Smooth muscle cell (in vitro differentiated cells): ENCODE measurements around the gene MMP28. TPM values are rescaled to one million over a fixed set of nuclear protein-coding genes. Genes with fewer than 3 reads are reported as not detected.

Experiments used
- DNase-seq: peaks from one replicate; lab custom pipeline; 2025; ENCODE audit not compliant: unreplicated experiment; lab: John Stamatoyannopoulos, UW
- H2AFZ ChIP-seq: fragments of 200-600 bp; sonication (generic); 2 replicates; pipeline ENCODE4 v1.6.0; 2016; ENCODE audit warnings: antibody characterized with exemption, low read depth, mild to moderate bottlenecking
- H3F3A ChIP-seq: fragments of 200-600 bp; sonication (generic); 2 replicates; pipeline ENCODE4 v1.6.0; 2017; ENCODE audit warnings: antibody characterized with exemption, low read depth
- H3K27ac ChIP-seq: fragments of 200-600 bp; sonication (generic); 2 replicates; pipeline ENCODE4 v1.5.1; 2016; ENCODE audit warnings: low read depth, mild to moderate bottlenecking
- H3K27me3 ChIP-seq: fragments of 200-600 bp; sonication (generic); 2 replicates; pipeline ENCODE4 v1.6.1; 2016; ENCODE audit warnings: low read depth, mild to moderate bottlenecking
- H3K36me3 ChIP-seq: fragments of 200-600 bp; sonication (generic); 2 replicates; pipeline ENCODE4 v1.5.1; 2016; ENCODE audit warnings: low read depth
- H3K4me1 ChIP-seq: fragments of 200-600 bp; sonication (generic); 2 replicates; pipeline ENCODE4 v1.5.1; 2016; ENCODE audit warnings: low read depth
- H3K4me2 ChIP-seq: fragments of 200-600 bp; sonication (generic); 2 replicates; pipeline ENCODE4 v1.6.0; 2016; ENCODE audit warnings: mild to moderate bottlenecking
- H3K4me3 ChIP-seq: fragments of 200-600 bp; sonication (generic); 2 replicates; pipeline ENCODE4 v1.5.1; 2016; ENCODE audit warnings: mild to moderate bottlenecking
- H3K79me2 ChIP-seq: fragments of 200-600 bp; sonication (generic); 2 replicates; pipeline ENCODE4 v1.6.0; 2016; ENCODE audit warnings: low read depth, mild to moderate bottlenecking
- H3K9ac ChIP-seq: fragments of 200-600 bp; sonication (generic); 2 replicates; pipeline ENCODE4 v1.6.0; 2016; ENCODE audit warnings: low read depth
- H3K9me3 ChIP-seq: fragments of 200-600 bp; sonication (generic); replicated peaks from 2 replicates; pipeline ENCODE4 v1.5.1; 2016; ENCODE audit warnings: low read depth
- H4K20me1 ChIP-seq: fragments of 200-600 bp; sonication (generic); 2 replicates; pipeline ENCODE4 v1.6.0; 2016; ENCODE audit warnings: low read depth
- WGBS: methylation state at CpG from one replicate; pipeline ENCODE4 v1.1.7; 2016; ENCODE audit warnings: low lambda C conversion rate; 5-methylcytosine and 5-hydroxymethylcytosine counted together
- polyA plus RNA-seq: library from polyadenylated mRNA; unstranded; fragments of >200 nt; fragmentation: Nextera tagmentation; extraction: Ambion mirVana; gene quantifications from 2 replicates; pipeline ENCODE4 v1.2.1, GENCODE V29; 2016
- total RNA-seq: library from RNA; depleted of rRNA; stranded (reverse); fragments of >200 nt; gene quantifications from 2 replicates; pipeline ENCODE4 v1.2.3, GENCODE V29; 2014
- TF ChIP-seq, protein P1 (sequence below): fragments of 200-600 bp; sonication (generic); IDR thresholded peaks from 2 replicates; pipeline ENCODE4 v1.5.1; 2017; ENCODE audit warnings: borderline replicate concordance, mild to moderate bottlenecking, antibody characterized with exemption; ENCODE audit not compliant: insufficient read depth, poor library complexity, severe bottlenecking

MMP28 gene
- total and polyA plus RNA-seq, 2 experiments from 2014 or later: 50.0 to 51.4 TPM

DNA sequence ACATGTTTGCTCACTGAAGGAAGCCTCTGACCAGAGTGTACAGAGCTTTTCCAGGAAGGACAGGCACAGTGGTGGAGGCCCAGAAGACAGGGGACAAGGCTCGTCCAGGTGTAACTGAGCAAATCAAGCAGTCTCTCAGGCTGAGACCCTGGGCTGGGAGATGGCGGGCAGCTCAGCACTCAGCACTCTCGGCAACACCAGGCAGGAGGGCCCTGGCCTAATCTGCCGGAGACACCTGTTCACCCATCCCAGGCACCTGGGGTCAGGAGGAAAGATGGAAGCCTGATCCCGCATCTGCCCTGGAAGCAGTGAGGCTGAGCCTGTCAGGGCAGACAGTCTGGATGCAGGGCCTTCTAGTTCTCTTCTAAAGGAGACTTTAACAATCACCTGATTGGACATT is 59.2 kb downstream of the MMP28 start:
- Histone ChIP-seq H3K4me1 (peaks cover 1% of the 10 kb centered on the region), H3K4me2 (no peak overlapping the region), H3K27me3 (peaks cover 6% of the 10 kb centered on the region), H2AFZ (no peak overlapping the region), H3K4me3 (no peak overlapping the region), H3K9ac (no peak overlapping the region), H3K27ac (no peak overlapping the region), H3K79me2 (no peaks in the 10 kb centered on the region), H3K9me3 (no peaks in the 10 kb centered on the region), H3K36me3 (no peaks in the 10 kb centered on the region), H3F3A (no peaks in the 10 kb centered on the region), H4K20me1 (no peaks in the 10 kb centered on the region)
- no peak for DNase-seq
- TF ChIP-seq, protein P1, sequence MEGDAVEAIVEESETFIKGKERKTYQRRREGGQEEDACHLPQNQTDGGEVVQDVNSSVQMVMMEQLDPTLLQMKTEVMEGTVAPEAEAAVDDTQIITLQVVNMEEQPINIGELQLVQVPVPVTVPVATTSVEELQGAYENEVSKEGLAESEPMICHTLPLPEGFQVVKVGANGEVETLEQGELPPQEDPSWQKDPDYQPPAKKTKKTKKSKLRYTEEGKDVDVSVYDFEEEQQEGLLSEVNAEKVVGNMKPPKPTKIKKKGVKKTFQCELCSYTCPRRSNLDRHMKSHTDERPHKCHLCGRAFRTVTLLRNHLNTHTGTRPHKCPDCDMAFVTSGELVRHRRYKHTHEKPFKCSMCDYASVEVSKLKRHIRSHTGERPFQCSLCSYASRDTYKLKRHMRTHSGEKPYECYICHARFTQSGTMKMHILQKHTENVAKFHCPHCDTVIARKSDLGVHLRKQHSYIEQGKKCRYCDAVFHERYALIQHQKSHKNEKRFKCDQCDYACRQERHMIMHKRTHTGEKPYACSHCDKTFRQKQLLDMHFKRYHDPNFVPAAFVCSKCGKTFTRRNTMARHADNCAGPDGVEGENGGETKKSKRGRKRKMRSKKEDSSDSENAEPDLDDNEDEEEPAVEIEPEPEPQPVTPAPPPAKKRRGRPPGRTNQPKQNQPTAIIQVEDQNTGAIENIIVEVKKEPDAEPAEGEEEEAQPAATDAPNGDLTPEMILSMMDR: no peak
- WGBS: 98% methylated on average over 5 of the region's 5 CpGs

DNA sequence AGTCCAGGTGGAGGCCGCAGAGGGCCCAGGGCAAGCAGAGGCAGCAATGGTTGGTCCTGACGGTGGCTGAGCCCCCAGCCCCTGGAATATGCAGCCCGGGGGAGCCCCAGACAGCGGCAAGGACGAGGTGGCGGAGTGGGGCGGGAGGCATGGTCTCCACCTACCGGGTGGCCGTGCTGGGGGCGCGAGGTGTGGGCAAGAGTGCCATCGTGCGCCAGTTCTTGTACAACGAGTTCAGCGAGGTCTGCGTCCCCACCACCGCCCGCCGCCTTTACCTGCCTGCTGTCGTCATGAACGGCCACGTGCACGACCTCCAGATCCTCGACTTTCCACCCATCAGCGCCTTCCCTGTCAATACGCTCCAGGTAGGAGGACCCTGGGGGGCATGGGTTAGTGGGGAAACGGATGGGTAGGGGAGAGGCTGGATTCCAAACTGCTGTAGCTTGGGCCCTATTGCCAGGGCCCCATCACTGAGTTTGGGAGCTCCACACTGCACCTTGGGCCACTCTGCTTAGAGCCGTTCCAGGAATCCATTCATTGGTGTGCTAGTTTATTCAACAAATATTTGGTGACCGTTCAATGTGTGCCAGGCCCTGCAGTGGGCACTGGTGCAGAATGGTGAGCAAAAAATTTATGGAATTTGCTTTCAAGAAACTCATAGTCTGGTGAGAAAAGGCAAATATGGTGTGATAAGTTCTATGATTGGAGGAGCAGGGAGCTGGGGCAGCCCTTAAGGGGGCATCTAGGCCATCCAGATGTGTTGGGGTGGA is 60.2 kb downstream of the MMP28 start:
- Histone ChIP-seq H3K36me3 (no peaks in the 10 kb centered on the region), H3K27me3 (no peaks in the 10 kb centered on the region), H3K79me2 (no peaks in the 10 kb centered on the region), H3K4me2 (no peak overlapping the region), H3K9ac (no peak overlapping the region), H2AFZ (no peak overlapping the region), H3K9me3 (no peaks in the 10 kb centered on the region), H3K4me3 (no peak overlapping the region), H3F3A (no peaks in the 10 kb centered on the region), H3K4me1 (peaks cover 8% of the 10 kb centered on the region), H3K27ac (no peak overlapping the region), H4K20me1 (no peaks in the 10 kb centered on the region)
- no peak for DNase-seq
- TF ChIP-seq, protein P1: no peak
- WGBS: 96% methylated on average over 29 of the region's 29 CpGs

DNA sequence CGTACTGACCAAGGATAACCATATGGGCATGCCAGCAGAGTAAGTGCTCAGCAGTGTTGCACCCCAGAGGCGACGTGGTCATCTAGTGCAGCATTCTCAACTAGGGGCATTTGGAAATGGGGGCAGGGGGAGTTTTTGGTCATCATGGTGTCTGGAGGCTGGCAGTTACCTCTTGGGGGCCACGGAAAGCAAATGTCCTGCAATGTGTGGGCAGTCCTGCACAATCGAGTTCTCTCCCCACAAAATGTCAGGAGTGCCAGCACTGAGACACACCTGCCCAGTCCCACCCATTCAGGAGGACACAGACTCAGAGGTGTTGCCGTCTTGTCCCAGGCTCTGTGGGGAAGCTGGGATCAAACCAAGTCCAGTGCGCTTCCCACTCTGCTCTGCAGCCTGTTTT is 61.0 kb downstream of the MMP28 start:
- Histone ChIP-seq H3K79me2 (no peaks in the 10 kb centered on the region), H3K4me1 (peaks cover 14% of the 10 kb centered on the region), H3K27me3 (no peaks in the 10 kb centered on the region), H3K9me3 (no peaks in the 10 kb centered on the region), H3K36me3 (no peaks in the 10 kb centered on the region), H2AFZ (no peak overlapping the region), H3F3A (no peaks in the 10 kb centered on the region), H3K9ac (no peak overlapping the region), H4K20me1 (no peaks in the 10 kb centered on the region), H3K4me3 (no peak overlapping the region), H3K27ac (no peak overlapping the region), H3K4me2 (no peak overlapping the region)
- 97% methylated on average over 7 of the region's 7 CpGs for WGBS
- no peak for DNase-seq
- TF ChIP-seq, protein P1: no peak

DNA sequence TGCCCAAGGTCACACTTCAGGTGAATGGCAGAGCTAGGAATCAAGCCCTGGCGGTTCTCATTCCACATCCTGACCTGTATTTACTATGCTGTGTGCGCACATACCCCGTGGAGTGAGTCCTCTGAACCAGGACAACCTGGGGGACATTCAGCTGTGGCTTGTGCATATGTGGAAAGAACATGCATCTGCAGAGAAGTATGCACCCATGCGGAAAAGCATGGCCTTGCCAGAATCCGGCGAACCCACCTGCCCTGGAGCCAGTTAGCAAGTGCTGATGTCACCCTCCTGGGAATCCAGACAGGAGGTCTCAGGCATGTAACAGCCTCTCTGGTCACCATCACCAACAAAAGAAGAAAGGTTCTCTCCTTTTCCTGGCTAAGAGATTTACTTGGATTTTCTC is 62.1 kb downstream of the MMP28 start:
- Histone ChIP-seq H3F3A (no peaks in the 10 kb centered on the region), H3K4me3 (no peak overlapping the region), H3K27me3 (no peaks in the 10 kb centered on the region), H3K4me1 (peaks cover 18% of the 10 kb centered on the region), H3K36me3 (no peaks in the 10 kb centered on the region), H4K20me1 (no peaks in the 10 kb centered on the region), H3K4me2 (no peak overlapping the region), H3K27ac (no peak overlapping the region), H3K9ac (no peak overlapping the region), H3K9me3 (no peaks in the 10 kb centered on the region), H2AFZ (no peak overlapping the region), H3K79me2 (no peaks in the 10 kb centered on the region)
- no peak for DNase-seq
- WGBS: 85% methylated on average over 6 of the region's 6 CpGs
- TF ChIP-seq, protein P1: no peak
